HG02571 (cell line): ENCODE results near the gene SLC25A29.

ENCODE experiments used
- ATAC-seq: cut with Tn5 transposase; IDR thresholded peaks from one replicate; pipeline ENCODE4 v1.9.1; 2021; ENCODE audit warnings: mild to moderate bottlenecking, moderate library complexity; ENCODE audit not compliant: unreplicated experiment

Gene SLC25A29

GRCh38 chr14:100241279-100241678, 65.0 kb downstream of the SLC25A29 start:
- ATAC-seq, result no peak
